GM18498 (cell line): ENCODE results near the gene CHRD.
A peak's percentile ranks its signal among the peaks of the same experiment; 100 is the strongest.

ENCODE experiments used
- ATAC-seq: cut with Tn5 transposase; IDR thresholded peaks from one replicate; pipeline ENCODE4 v1.9.1; 2021; ENCODE audit warnings: mild to moderate bottlenecking, moderate library complexity; ENCODE audit not compliant: unreplicated experiment

The CHRD gene

GRCh38 chr3:184360929-184361531 is 18.8 kb upstream of the CHRD start:
- ATAC-seq = peak; percentile 4

- ATAC-seq = peak; percentile 47
These were observed 18.3 kb upstream of the CHRD start, which contains the start of the genes CLCN2 and POLR2H for GRCh38 chr3:184361532-184361931. Gene CLCN2 (minus strand): TSS chr3:184361605. CDS start chr3:184361479, 126 bp downstream. Gene POLR2H (plus strand): TSS chr3:184361710. CDS start chr3:184363493, 1,783 bp downstream.

- ATAC-seq = peak; percentile 6
These were observed 17.8 kb upstream of the CHRD start for GRCh38 chr3:184361932-184362667.

- ATAC-seq = peak; percentile 82
These were observed 16.9 kb upstream of the CHRD start for GRCh38 chr3:184362668-184363546.

- no peak for ATAC-seq
These were observed 13.1 kb upstream of the CHRD start for GRCh38 chr3:184366619-184367289.

GRCh38 chr3:184368116-184368515 is 11.7 kb upstream of the CHRD start:
- ATAC-seq = no peak

- ATAC-seq = no peak
These were observed 11.2 kb upstream of the CHRD start for GRCh38 chr3:184368586-184369183.

GRCh38 chr3:184371570-184372018 is 8.3 kb upstream of the CHRD start:
- ATAC-seq = peak; percentile 85

GRCh38 chr3:184372296-184372821 is 7.5 kb upstream of the CHRD start:
- ATAC-seq = no peak

GRCh38 chr3:184372911-184373310 is 6.9 kb upstream of the CHRD start:
- no peak for ATAC-seq

GRCh38 chr3:184373422-184373821 is 6.4 kb upstream of the CHRD start:
- no peak for ATAC-seq

- no peak for ATAC-seq
These were observed 4.0 kb upstream of the CHRD start for GRCh38 chr3:184375747-184376461.

GRCh38 chr3:184377374-184377773 is 2.5 kb upstream of the CHRD start:
- no peak for ATAC-seq

- no peak for ATAC-seq
These were observed 1.9 kb upstream of the CHRD start, which contains the start of gene THPO for GRCh38 chr3:184377882-184378445. Gene THPO (minus strand): TSS chr3:184378207. CDS start chr3:184376259, 1,948 bp downstream.

GRCh38 chr3:184378651-184379357 is 1.1 kb upstream of the CHRD start:
- ATAC-seq = no peak

- no peak for ATAC-seq
These were observed 352 bp downstream of the CHRD start for GRCh38 chr3:184380185-184380626.

- no peak for ATAC-seq
These were observed 890 bp downstream of the CHRD start for GRCh38 chr3:184380627-184381260.
